K562 (cell line): ENCODE results near the gene SCYL1. TPM values are rescaled to one million over a fixed set of nuclear protein-coding genes. Genes with fewer than 3 reads are reported as not detected.

ENCODE experiments used
- CREB1 ChIP-seq, 2 experiments: sonication (generic) in 1 of 2; formaldehyde crosslinking in 1 of 2; IDR thresholded peaks; 2 replicates each; pipeline versions ENCODE4 v1.6.1 to v1.8.0; 2012 to 2022; ENCODE audit warnings: inconsistent platforms in 1 of 2, mild to moderate bottlenecking in 1 of 2, missing genetic modification reagents in 1 of 2, moderate library complexity in 1 of 2
- CREM ChIP-seq: IDR thresholded peaks from 2 replicates; pipeline ENCODE4 v1.6.1; 2014; ENCODE audit warnings: antibody characterized with exemption, low read depth
- DDX20 ChIP-seq: fragments of 450-650 bp; IDR thresholded peaks from 2 replicates; pipeline ENCODE4 v1.6.1; 2016; ENCODE audit warnings: missing genetic modification characterization, low read depth, mild to moderate bottlenecking, missing compliant biosample characterization, moderate library complexity
- DMBX1 ChIP-seq: fragments of 250-450 bp; sonication (Bioruptor Pico); IDR thresholded peaks from 2 replicates; pipeline ENCODE4 v1.8.0; 2022; ENCODE audit warnings: inconsistent platforms, mild to moderate bottlenecking, moderate library complexity, borderline replicate concordance
- E2F3 ChIP-seq: fragments of 250-450 bp; sonication (Bioruptor Pico); IDR thresholded peaks from 2 replicates; pipeline ENCODE4 v1.4.0; 2020; ENCODE audit warnings: mild to moderate bottlenecking
- ESRRB ChIP-seq: fragments of 250-450 bp; sonication (Bioruptor Pico); IDR thresholded peaks from 2 replicates; pipeline ENCODE4 v1.5.0; 2020; ENCODE audit warnings: mild to moderate bottlenecking, moderate library complexity, borderline replicate concordance
- FOXP1 ChIP-seq: sonication (generic); formaldehyde crosslinking; IDR thresholded peaks from 2 replicates; pipeline ENCODE4 v1.8.0; 2022; ENCODE audit warnings: mild to moderate bottlenecking, missing genetic modification reagents
- GTF2F1 ChIP-seq: IDR thresholded peaks from 2 replicates; pipeline ENCODE4 v1.6.1; 2011; ENCODE audit warnings: low read depth, low read length, improper control_type of control experiment
- HDAC1 ChIP-seq, 2 experiments: fragments of 450-650 bp; IDR thresholded peaks; 2 replicates each; pipeline ENCODE4 v1.6.1; 2016 to 2017; ENCODE audit warnings: inconsistent platforms in 1 of 2, mild to moderate bottlenecking in 1 of 2, moderate library complexity in 1 of 2
- HEY1 ChIP-seq: fragments of 250-450 bp; sonication (Bioruptor Pico); IDR thresholded peaks from 2 replicates; pipeline ENCODE4 v1.5.0; 2020; ENCODE audit warnings: mild to moderate bottlenecking, moderate library complexity, borderline replicate concordance
- HNRNPL ChIP-seq: fragments of 200-400 bp; formaldehyde crosslinking; IDR thresholded peaks from 2 replicates; pipeline ENCODE4 v1.6.1; 2017; ENCODE audit warnings: low read depth, mild to moderate bottlenecking, low read length
- ILF3 ChIP-seq: fragments of 450-650 bp; IDR thresholded peaks from 2 replicates; pipeline ENCODE4 v1.6.1; 2018; ENCODE audit warnings: antibody characterized with exemption, mild to moderate bottlenecking, moderate library complexity, borderline replicate concordance
- JUND ChIP-seq, 2 experiments: IDR thresholded peaks; 2 replicates in 1 of 2; 3 replicates in 1 of 2; pipeline ENCODE4 v1.6.1; 2011; ENCODE audit warnings: borderline replicate concordance in 2 of 2, low read depth in 2 of 2, low read length in 2 of 2, improper control_type of control experiment in 1 of 2, missing biosample characterization in 1 of 2, missing genetic modification characterization in 1 of 2, missing genetic modification reagents in 1 of 2
- MECOM ChIP-seq: fragments of 250-450 bp; sonication (Bioruptor Pico); IDR thresholded peaks from 2 replicates; pipeline ENCODE4 v1.8.0; 2022; ENCODE audit warnings: inconsistent platforms
- PHF8 ChIP-seq: fragments of 200-600 bp; sonication (generic); IDR thresholded peaks from 2 replicates; pipeline ENCODE4 v1.6.1; 2012; ENCODE audit warnings: mixed run types, mild to moderate bottlenecking, inconsistent platforms, low read length, moderate library complexity, borderline replicate concordance
- PPARD ChIP-seq: fragments of 250-450 bp; sonication (Bioruptor Pico); IDR thresholded peaks from 2 replicates; pipeline ENCODE4 v1.8.0; 2022; ENCODE audit warnings: inconsistent platforms, mild to moderate bottlenecking, moderate library complexity
- PRMT5 ChIP-seq: sonication (generic); formaldehyde crosslinking; IDR thresholded peaks from 2 replicates; pipeline ENCODE4 v1.5.0; 2020; ENCODE audit warnings: missing genetic modification reagents
- SPI1 ChIP-seq: IDR thresholded peaks from 2 replicates; pipeline ENCODE4 v1.6.1; 2011; ENCODE audit warnings: low read depth, low read length, control low read depth, borderline replicate concordance
- SREBF2 ChIP-seq: sonication (generic); formaldehyde crosslinking; IDR thresholded peaks from 2 replicates; pipeline ENCODE4 v1.4.0; 2020; ENCODE audit warnings: mild to moderate bottlenecking, missing genetic modification reagents
- TSC22D4 ChIP-seq: fragments of 450-650 bp; IDR thresholded peaks from 2 replicates; pipeline ENCODE4 v1.6.1; 2016; ENCODE audit warnings: missing genetic modification characterization, missing biosample characterization, control low read depth
- ZEB2 ChIP-seq: fragments of 450-650 bp; IDR thresholded peaks from 2 replicates; pipeline ENCODE4 v1.6.1; 2016
- ZNF124 ChIP-seq: sonication (generic); formaldehyde crosslinking; IDR thresholded peaks from 2 replicates; pipeline ENCODE4 v1.8.1; 2022; ENCODE audit warnings: missing genetic modification reagents
- ZNF134 ChIP-seq: fragments of 250-450 bp; sonication (Bioruptor Pico); conservative IDR thresholded peaks from 2 replicates; pipeline ENCODE4 v1.4.0; 2020
- ZNF354B ChIP-seq: fragments of 250-450 bp; sonication (Bioruptor Pico); IDR thresholded peaks from 2 replicates; pipeline ENCODE4 v1.4.0; 2020
- ZNF586 ChIP-seq: fragments of 450-650 bp; formaldehyde crosslinking; conservative IDR thresholded peaks from 2 replicates; pipeline ENCODE4 v1.4.0; 2020; ENCODE audit warnings: mild to moderate bottlenecking, moderate library complexity
- ZNF668 ChIP-seq: fragments of 250-450 bp; sonication (Bioruptor Pico); IDR thresholded peaks from 2 replicates; pipeline ENCODE4 v1.8.0; 2022; ENCODE audit warnings: mild to moderate bottlenecking, inconsistent platforms
- polyA plus RNA-seq, 8 experiments: library from polyadenylated mRNA; depleted of rRNA in 4 of 8; stranded (reverse) in 5 of 8; unstranded in 3 of 8; fragments of >200 nt; fragmentation: Nextera tagmentation in 2 of 8; fragmentation: Illumina TruSeq in 1 of 8; extraction: Ambion mirVana in 2 of 8; extraction: Trizol in 1 of 8; gene quantifications; 2 replicates each; pipeline versions ENCODE4 v1.2.1 to v1.2.3, GENCODE V29; 2011 to 2014; ENCODE audit warnings: inconsistent platforms in 1 of 8, missing spikeins in 1 of 8
- total RNA-seq, 7 experiments: library from RNA; depleted of rRNA in 6 of 7; stranded (reverse); fragments of >200 nt in 6 of 7; fragmentation: Illumina TruSeq in 2 of 7; extraction: Trizol in 2 of 7; gene quantifications; 2 replicates each; pipeline versions ENCODE4 v1.2.1 to v1.2.3, GENCODE V29; 2011 to 2021; ENCODE audit warnings: low replicate concordance in 1 of 7
- TF ChIP-seq, protein P1 (sequence below): fragments of 450-650 bp; conservative IDR thresholded peaks from 2 replicates; pipeline ENCODE4 v1.6.1; 2016; ENCODE audit warnings: missing genetic modification characterization, low read depth, mild to moderate bottlenecking, control low read depth, missing compliant biosample characterization
- TF ChIP-seq, protein P2 (sequence below): sonication (generic); formaldehyde crosslinking; IDR thresholded peaks from 2 replicates; pipeline ENCODE4 v1.8.0; 2023; ENCODE audit warnings: mild to moderate bottlenecking, missing genetic modification reagents

The SCYL1 gene
- total and polyA plus RNA-seq, 9 of the 15 experiments (the other 6 are each of a cell fraction or from before 2014, with no cell fraction given) = 1.9 to 145 (median 57.6) TPM

DNA sequence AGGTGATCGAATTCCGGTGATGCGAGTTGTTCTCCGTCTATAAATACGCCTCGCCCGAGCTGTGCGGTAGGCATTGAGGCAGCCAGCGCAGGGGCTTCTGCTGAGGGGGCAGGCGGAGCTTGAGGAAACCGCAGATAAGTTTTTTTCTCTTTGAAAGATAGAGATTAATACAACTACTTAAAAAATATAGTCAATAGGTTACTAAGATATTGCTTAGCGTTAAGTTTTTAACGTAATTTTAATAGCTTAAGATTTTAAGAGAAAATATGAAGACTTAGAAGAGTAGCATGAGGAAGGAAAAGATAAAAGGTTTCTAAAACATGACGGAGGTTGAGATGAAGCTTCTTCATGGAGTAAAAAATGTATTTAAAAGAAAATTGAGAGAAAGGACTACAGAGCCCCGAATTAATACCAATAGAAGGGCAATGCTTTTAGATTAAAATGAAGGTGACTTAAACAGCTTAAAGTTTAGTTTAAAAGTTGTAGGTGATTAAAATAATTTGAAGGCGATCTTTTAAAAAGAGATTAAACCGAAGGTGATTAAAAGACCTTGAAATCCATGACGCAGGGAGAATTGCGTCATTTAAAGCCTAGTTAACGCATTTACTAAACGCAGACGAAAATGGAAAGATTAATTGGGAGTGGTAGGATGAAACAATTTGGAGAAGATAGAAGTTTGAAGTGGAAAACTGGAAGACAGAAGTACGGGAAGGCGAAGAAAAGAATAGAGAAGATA lies 25.7 kb upstream of the SCYL1 start, which contains the start of gene MALAT1 (continued):
- TF ChIP-seq PHF8 (peak; percentile 41), ZNF134 (CRISPR knock-in tag) (peak; percentile 72), SPI1 (no peak), HDAC1 (IDR thresholded peaks at IDR 0.05) (peak; percentile 38 to 89; a peak in 2 of 4 replicates), DMBX1 (no peak; the same call in 1 of the 2 replicates), JUND (IDR thresholded peaks at IDR 0.05; ENCODE audit: borderline replicate concordance, low read depth, low read length) (peak; percentile 82), JUND (tag; IDR thresholded peaks at IDR 0.05; ENCODE audit: borderline replicate concordance, low read depth, low read length) (no peak), ZNF354B (CRISPR knock-in tag) (peak; percentile 93), HEY1 (peak; percentile 99), FOXP1 (CRISPR knock-in tag) (peak; percentile 85; the same call in 1 of the 2 replicates), ZEB2 (no peak), MECOM (CRISPR knock-in tag) (peak; percentile 75), CREM (peak; percentile 90), ILF3 (peak; percentile 100), SREBF2 (CRISPR knock-in tag) (no peak), CREB1 (IDR thresholded peaks at IDR 0.05) (peak; percentile 61), CREB1 (CRISPR knock-in tag; IDR thresholded peaks at IDR 0.05) (peak; percentile 73), ZNF124 (no peak), HNRNPL (no peak; the same call in 1 of the 2 replicates), ZNF668 (peak; percentile 87), GTF2F1 (peak; percentile 99), ZNF586 (CRISPR knock-in tag) (peak; percentile 96; the same call in 1 of the 2 replicates), E2F3 (CRISPR knock-in tag) (0 out of 2 replicates have a peak, but pooled peaks have one; percentile 56), TSC22D4 (no peak), PPARD (CRISPR knock-in tag) (no peak), ESRRB (CRISPR knock-in tag) (peak; percentile 94), DDX20 (tag) (peak; percentile 8), PRMT5 (no peak; the same call in 1 of the 2 replicates)
- TF ChIP-seq, protein P1, sequence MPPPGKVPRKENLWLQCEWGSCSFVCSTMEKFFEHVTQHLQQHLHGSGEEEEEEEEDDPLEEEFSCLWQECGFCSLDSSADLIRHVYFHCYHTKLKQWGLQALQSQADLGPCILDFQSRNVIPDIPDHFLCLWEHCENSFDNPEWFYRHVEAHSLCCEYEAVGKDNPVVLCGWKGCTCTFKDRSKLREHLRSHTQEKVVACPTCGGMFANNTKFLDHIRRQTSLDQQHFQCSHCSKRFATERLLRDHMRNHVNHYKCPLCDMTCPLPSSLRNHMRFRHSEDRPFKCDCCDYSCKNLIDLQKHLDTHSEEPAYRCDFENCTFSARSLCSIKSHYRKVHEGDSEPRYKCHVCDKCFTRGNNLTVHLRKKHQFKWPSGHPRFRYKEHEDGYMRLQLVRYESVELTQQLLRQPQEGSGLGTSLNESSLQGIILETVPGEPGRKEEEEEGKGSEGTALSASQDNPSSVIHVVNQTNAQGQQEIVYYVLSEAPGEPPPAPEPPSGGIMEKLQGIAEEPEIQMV (tag) = no peak
- TF ChIP-seq, protein P2, sequence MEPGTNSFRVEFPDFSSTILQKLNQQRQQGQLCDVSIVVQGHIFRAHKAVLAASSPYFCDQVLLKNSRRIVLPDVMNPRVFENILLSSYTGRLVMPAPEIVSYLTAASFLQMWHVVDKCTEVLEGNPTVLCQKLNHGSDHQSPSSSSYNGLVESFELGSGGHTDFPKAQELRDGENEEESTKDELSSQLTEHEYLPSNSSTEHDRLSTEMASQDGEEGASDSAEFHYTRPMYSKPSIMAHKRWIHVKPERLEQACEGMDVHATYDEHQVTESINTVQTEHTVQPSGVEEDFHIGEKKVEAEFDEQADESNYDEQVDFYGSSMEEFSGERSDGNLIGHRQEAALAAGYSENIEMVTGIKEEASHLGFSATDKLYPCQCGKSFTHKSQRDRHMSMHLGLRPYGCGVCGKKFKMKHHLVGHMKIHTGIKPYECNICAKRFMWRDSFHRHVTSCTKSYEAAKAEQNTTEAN (CRISPR knock-in tag) = no peak
